Neural cell (in vitro differentiated cells): Measurements from ENCODE around the gene PIP5K1A. TPM values are rescaled to one million over a fixed set of nuclear protein-coding genes. Genes with fewer than 3 reads are reported as not detected.

Experiments used
- H2AFZ ChIP-seq: fragments of 200-600, 300-800 bp; sonication (generic), shearing (Covaris generic); 2 replicates; pipeline ENCODE4 v1.6.0; 2014; ENCODE audit warnings: low read depth, mild to moderate bottlenecking, antibody characterized with exemption, low read length, moderate library complexity
- H3F3A ChIP-seq: fragments of 200-600 bp; shearing (Covaris generic); 2 replicates; pipeline ENCODE4 v1.6.1; 2016; ENCODE audit warnings: mild to moderate bottlenecking, moderate library complexity, mixed read lengths, antibody characterized with exemption, low read length; ENCODE audit not compliant: insufficient read depth, poor library complexity, severe bottlenecking
- H3K27ac ChIP-seq: fragments of 200-600, 300-800 bp; sonication (generic), shearing (Covaris generic); 2 replicates; pipeline ENCODE4 v1.5.1; 2014; ENCODE audit warnings: mild to moderate bottlenecking, low read length, moderate library complexity
- H3K27me3 ChIP-seq: fragments of 300-800, 200-600 bp; sonication (generic), shearing (Covaris generic); 2 replicates; pipeline ENCODE4 v1.6.0; 2014; ENCODE audit warnings: mild to moderate bottlenecking, low read depth, low read length, moderate library complexity; ENCODE audit not compliant: insufficient read depth
- H3K36me3 ChIP-seq: fragments of 300-800, 200-600 bp; sonication (generic), shearing (Covaris generic); 2 replicates; pipeline ENCODE4 v1.5.1; 2014; ENCODE audit warnings: mild to moderate bottlenecking, antibody characterized with exemption, low read length, moderate library complexity; ENCODE audit not compliant: insufficient read depth
- H3K4me2 ChIP-seq: fragments of 300-800, 200-600 bp; sonication (generic), shearing (Covaris generic); 2 replicates; pipeline ENCODE4 v1.6.0; 2014; ENCODE audit warnings: mild to moderate bottlenecking, low read length
- H3K4me3 ChIP-seq: fragments of 300-800, 200-600 bp; sonication (generic), shearing (Covaris generic); 2 replicates; pipeline ENCODE4 v1.5.1; 2014; ENCODE audit warnings: mild to moderate bottlenecking, low read length, moderate library complexity
- H3K79me2 ChIP-seq: fragments of 200-600 bp; shearing (Covaris generic); replicated peaks from 2 replicates; pipeline ENCODE4 v1.6.0; 2014; ENCODE audit warnings: mild to moderate bottlenecking, low read length, moderate library complexity; ENCODE audit not compliant: insufficient read depth
- H3K9ac ChIP-seq: fragments of 300-800, 200-600 bp; sonication (generic), shearing (Covaris generic); 2 replicates; pipeline ENCODE4 v1.6.1; 2016; ENCODE audit warnings: mild to moderate bottlenecking, low read length, mixed read lengths
- H3K9me2 ChIP-seq: fragments of 200-600 bp; shearing (Covaris generic); 2 replicates; pipeline ENCODE4 v1.6.1; 2016; ENCODE audit warnings: mild to moderate bottlenecking, low read length, mixed read lengths; ENCODE audit not compliant: insufficient read depth
- H3K9me3 ChIP-seq: fragments of 200-600, 300-800 bp; sonication (generic), shearing (Covaris generic); 2 replicates; pipeline ENCODE4 v1.6.1; 2016; ENCODE audit warnings: mild to moderate bottlenecking, mixed run types, low read length, moderate library complexity, mixed read lengths
- H4K20me1 ChIP-seq: fragments of 200-600 bp; shearing (Covaris generic); 2 replicates; pipeline ENCODE4 v1.6.1; 2016; ENCODE audit warnings: mild to moderate bottlenecking, mixed run types; ENCODE audit not compliant: insufficient read depth
- EP300 ChIP-seq: fragments of 450-650 bp; conservative IDR thresholded peaks from 2 replicates; pipeline ENCODE4 v1.6.1; 2014; ENCODE audit warnings: antibody characterized with exemption, mild to moderate bottlenecking, moderate library complexity; ENCODE audit not compliant: poor library complexity, severe bottlenecking
- EZH2 ChIP-seq: fragments of 200-600, 300-800 bp; shearing (Covaris generic), sonication (generic); IDR thresholded peaks from 2 replicates; pipeline ENCODE4 v1.6.1; 2014; ENCODE audit warnings: antibody characterized with exemption, low read length, borderline replicate concordance, mild to moderate bottlenecking; ENCODE audit not compliant: insufficient read depth, poor library complexity, severe bottlenecking
- MXI1 ChIP-seq: fragments of 450-650 bp; conservative IDR thresholded peaks from 2 replicates; pipeline ENCODE4 v1.6.1; 2014; ENCODE audit warnings: antibody characterized with exemption, mild to moderate bottlenecking; ENCODE audit not compliant: poor library complexity, severe bottlenecking
- POLR2AphosphoS5 ChIP-seq: IDR thresholded peaks from 2 replicates; pipeline ENCODE4 v1.6.1; 2012
- RAD21 ChIP-seq: fragments of 450-650 bp; conservative IDR thresholded peaks from 2 replicates; pipeline ENCODE4 v1.6.1; 2014; ENCODE audit warnings: antibody characterized with exemption, mild to moderate bottlenecking, moderate library complexity
- SMC3 ChIP-seq: fragments of 450-650 bp; conservative IDR thresholded peaks from 2 replicates; pipeline ENCODE4 v1.6.1; 2014; ENCODE audit warnings: antibody characterized with exemption, mild to moderate bottlenecking, moderate library complexity; ENCODE audit not compliant: poor library complexity
- TAF1 ChIP-seq: IDR thresholded peaks from 2 replicates; pipeline ENCODE4 v1.6.1; 2012; ENCODE audit warnings: low read depth
- polyA plus RNA-seq: library from polyadenylated mRNA; depleted of rRNA; stranded (reverse); fragments of >200 nt; gene quantifications from 2 replicates; pipeline ENCODE4 v1.2.3, GENCODE V29; 2014
- TF ChIP-seq, protein P1 (sequence below): fragments of 450-650 bp; IDR thresholded peaks from 2 replicates; pipeline ENCODE4 v1.5.1; 2014; ENCODE audit warnings: antibody characterized with exemption, mild to moderate bottlenecking, moderate library complexity; ENCODE audit not compliant: poor library complexity, severe bottlenecking
- TF ChIP-seq, protein P2 (sequence below): IDR thresholded peaks from 2 replicates; pipeline ENCODE4 v1.6.1; 2012; ENCODE audit warnings: borderline replicate concordance

Gene PIP5K1A
- polyA plus RNA-seq, 1 donor from 2014 or later: 66.4 TPM

DNA sequence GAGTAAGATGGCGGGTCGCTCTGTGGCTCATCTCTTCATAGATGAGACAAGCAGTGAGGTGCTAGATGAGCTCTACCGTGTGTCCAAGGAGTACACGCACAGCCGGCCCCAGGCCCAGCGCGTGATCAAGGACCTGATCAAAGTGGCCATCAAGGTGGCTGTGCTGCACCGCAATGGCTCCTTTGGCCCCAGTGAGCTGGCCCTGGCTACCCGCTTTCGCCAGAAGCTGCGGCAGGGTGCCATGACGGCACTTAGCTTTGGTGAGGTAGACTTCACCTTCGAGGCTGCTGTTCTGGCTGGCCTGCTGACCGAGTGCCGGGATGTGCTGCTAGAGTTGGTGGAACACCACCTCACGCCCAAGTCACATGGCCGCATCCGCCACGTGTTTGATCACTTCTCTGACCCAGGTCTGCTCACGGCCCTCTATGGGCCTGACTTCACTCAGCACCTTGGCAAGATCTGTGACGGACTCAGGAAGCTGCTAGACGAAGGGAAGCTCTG lies 39.6 kb upstream of the PIP5K1A start:
- Histone ChIP-seq H4K20me1 (no peaks in the 10 kb centered on the region), H3K27me3 (no peaks in the 10 kb centered on the region), H3K4me3 (no peak overlapping the region), H3K4me2 (no peak overlapping the region), H2AFZ (no peak overlapping the region), H3K36me3 (peaks cover 7% of the 10 kb centered on the region), H3K9ac (no peak overlapping the region), H3K9me3 (no peaks in the 10 kb centered on the region), H3F3A (no peaks in the 10 kb centered on the region), H3K9me2 (no peaks in the 10 kb centered on the region), H3K79me2 (no peaks in the 10 kb centered on the region), H3K27ac (no peak overlapping the region)
- TF ChIP-seq POLR2AphosphoS5 (no peak), TAF1 (no peak), MXI1 (no peak), EZH2 (no peak), RAD21 (no peak), SMC3 (no peak)
- TF ChIP-seq, protein P1, sequence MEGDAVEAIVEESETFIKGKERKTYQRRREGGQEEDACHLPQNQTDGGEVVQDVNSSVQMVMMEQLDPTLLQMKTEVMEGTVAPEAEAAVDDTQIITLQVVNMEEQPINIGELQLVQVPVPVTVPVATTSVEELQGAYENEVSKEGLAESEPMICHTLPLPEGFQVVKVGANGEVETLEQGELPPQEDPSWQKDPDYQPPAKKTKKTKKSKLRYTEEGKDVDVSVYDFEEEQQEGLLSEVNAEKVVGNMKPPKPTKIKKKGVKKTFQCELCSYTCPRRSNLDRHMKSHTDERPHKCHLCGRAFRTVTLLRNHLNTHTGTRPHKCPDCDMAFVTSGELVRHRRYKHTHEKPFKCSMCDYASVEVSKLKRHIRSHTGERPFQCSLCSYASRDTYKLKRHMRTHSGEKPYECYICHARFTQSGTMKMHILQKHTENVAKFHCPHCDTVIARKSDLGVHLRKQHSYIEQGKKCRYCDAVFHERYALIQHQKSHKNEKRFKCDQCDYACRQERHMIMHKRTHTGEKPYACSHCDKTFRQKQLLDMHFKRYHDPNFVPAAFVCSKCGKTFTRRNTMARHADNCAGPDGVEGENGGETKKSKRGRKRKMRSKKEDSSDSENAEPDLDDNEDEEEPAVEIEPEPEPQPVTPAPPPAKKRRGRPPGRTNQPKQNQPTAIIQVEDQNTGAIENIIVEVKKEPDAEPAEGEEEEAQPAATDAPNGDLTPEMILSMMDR: no peak
- TF ChIP-seq, protein P2, sequence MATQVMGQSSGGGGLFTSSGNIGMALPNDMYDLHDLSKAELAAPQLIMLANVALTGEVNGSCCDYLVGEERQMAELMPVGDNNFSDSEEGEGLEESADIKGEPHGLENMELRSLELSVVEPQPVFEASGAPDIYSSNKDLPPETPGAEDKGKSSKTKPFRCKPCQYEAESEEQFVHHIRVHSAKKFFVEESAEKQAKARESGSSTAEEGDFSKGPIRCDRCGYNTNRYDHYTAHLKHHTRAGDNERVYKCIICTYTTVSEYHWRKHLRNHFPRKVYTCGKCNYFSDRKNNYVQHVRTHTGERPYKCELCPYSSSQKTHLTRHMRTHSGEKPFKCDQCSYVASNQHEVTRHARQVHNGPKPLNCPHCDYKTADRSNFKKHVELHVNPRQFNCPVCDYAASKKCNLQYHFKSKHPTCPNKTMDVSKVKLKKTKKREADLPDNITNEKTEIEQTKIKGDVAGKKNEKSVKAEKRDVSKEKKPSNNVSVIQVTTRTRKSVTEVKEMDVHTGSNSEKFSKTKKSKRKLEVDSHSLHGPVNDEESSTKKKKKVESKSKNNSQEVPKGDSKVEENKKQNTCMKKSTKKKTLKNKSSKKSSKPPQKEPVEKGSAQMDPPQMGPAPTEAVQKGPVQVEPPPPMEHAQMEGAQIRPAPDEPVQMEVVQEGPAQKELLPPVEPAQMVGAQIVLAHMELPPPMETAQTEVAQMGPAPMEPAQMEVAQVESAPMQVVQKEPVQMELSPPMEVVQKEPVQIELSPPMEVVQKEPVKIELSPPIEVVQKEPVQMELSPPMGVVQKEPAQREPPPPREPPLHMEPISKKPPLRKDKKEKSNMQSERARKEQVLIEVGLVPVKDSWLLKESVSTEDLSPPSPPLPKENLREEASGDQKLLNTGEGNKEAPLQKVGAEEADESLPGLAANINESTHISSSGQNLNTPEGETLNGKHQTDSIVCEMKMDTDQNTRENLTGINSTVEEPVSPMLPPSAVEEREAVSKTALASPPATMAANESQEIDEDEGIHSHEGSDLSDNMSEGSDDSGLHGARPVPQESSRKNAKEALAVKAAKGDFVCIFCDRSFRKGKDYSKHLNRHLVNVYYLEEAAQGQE: no peak

GRCh38 chr1:151159373-151159772 lies 39.0 kb upstream of the PIP5K1A start:
- H3K4me2 ChIP-seq: no peak overlapping the region
- peaks cover 7% of the 10 kb centered on the region for H3K36me3 ChIP-seq
- H3K27ac ChIP-seq: no peak overlapping the region
- no peaks in the 10 kb centered on the region for H3F3A ChIP-seq
- no peak overlapping the region for H2AFZ ChIP-seq
- no peak for TF ChIP-seq TAF1
- no peak for TF ChIP-seq RAD21
- no peak for TF ChIP-seq SMC3
- TF ChIP-seq, protein P2: no peak
- TF ChIP-seq MXI1: no peak
- TF ChIP-seq EP300: no peak
- TF ChIP-seq, protein P1: no peak
- no peak for TF ChIP-seq EZH2
- TF ChIP-seq POLR2AphosphoS5: no peak
- no peak overlapping the region for H3K9ac ChIP-seq
- no peak overlapping the region for H3K4me3 ChIP-seq
- H3K9me3 ChIP-seq: no peaks in the 10 kb centered on the region
- no peaks in the 10 kb centered on the region for H4K20me1 ChIP-seq
- peaks cover 5% of the 10 kb centered on the region for H3K79me2 ChIP-seq
- H3K27me3 ChIP-seq: no peaks in the 10 kb centered on the region
- no peaks in the 10 kb centered on the region for H3K9me2 ChIP-seq
